ELF-1 (cell line): ENCODE results near the gene ADCY7.

ENCODE experiments used
- DNase-seq: peaks from one replicate; pipeline ENCODE4 v3.0.0-alpha.2; 2016; ENCODE audit warnings: low read depth, low spot score

The ADCY7 gene

GRCh38 chr16:50248845-50249244 is 17.5 kb upstream of the ADCY7 start:
- DNase-seq, result peak; percentile 31

- DNase-seq, result no peak
Observed at GRCh38 chr16:50251375-50252081, 14.8 kb upstream of the ADCY7 start.

- DNase-seq, result no peak
Observed at GRCh38 chr16:50252082-50252611, 14.2 kb upstream of the ADCY7 start.

GRCh38 chr16:50252874-50253513 is 13.4 kb upstream of the ADCY7 start:
- no peak for DNase-seq

GRCh38 chr16:50253514-50253910 is 12.8 kb upstream of the ADCY7 start:
- DNase-seq, result no peak

DNA sequence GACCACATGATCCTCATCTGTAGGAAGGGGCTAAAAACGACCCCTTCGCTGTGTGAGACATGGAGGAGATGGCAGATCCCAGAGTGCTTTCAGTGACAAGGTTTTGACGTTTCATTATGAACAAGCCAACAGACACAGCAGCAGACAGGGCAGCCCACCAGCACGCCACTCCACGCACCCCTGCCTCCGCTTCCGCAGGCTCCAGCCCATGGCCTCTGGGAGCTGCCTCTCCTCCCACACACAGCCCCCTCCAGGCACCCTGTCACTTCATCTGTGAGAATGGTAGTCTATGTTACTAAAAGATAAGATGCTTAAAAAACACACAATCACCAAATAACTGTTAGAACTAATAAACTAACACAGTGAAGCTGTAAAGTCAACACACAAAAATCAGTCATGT is 12.3 kb upstream of the ADCY7 start:
- DNase-seq, result no peak

- no peak for DNase-seq
Observed at GRCh38 chr16:50255538-50255937, 10.8 kb upstream of the ADCY7 start.

DNA sequence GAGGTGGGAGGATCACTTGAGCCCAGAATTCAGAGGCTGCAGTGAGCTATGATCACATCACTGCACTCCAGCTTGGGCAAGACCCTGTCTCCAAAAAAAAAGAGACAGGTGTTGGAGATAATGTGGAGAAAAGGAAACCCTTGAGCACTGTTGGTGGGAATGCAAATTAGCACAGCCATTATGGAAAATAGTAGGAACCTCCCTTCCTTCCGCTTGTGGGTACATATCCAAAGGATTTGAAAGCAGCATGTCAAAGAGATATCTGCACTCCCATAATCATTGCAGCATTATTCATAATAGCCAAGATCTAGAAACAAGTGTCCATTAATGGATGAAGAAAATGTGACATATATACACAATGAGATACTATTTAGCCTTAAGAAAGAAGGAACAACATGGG is 9.7 kb upstream of the ADCY7 start:
- DNase-seq, result no peak

GRCh38 chr16:50257876-50258275 is 8.5 kb upstream of the ADCY7 start:
- DNase-seq, result no peak

- DNase-seq, result peak; percentile 47
Observed at GRCh38 chr16:50259334-50260205, 6.8 kb upstream of the ADCY7 start.

DNA sequence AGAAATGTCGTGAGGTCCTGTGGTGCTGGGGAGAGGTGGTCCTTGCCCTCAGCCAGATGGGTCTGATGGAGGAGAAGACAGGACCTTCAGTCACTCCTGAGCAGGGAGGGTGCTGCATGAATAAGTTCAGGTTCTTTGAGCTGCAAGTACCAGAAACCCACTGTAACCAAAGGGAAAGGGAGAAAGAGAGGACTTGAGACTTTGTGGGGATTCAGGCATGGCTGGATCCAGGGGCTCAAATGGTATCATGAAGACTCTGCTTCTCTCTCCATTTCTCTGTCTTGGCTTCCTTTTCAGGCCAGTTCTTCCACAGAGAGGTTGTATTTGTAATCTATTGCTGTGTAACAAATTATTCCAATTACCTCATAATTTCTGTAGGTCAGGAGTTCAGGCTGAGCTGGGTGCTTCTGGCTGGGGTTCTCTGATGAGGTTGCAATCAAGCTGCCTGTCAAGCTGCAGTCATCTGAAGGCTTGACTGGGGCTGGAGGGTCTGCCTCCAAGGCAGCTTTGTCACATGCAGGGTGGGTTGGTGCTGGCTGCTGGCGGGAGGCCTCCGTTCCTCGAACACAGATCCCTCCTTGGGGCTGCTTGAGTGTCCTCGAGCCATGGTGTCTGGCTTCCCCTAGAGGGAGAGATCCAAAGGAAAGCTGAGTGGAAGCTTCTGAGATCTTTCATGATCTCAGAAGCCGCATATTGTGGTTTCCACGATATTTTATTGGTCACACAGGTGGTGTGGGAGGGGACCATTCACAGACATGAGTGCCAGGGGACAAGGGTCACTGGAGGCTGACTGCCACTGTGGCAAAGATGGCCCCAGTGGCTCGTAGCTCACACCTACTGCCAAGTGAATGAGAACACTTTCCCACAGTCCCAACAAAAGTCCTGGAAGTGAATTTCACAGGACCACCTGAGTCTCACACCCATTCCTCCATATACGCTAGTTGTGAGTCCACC is 5.9 kb upstream of the ADCY7 start:
- no peak for DNase-seq

GRCh38 chr16:50261160-50261706 is 5.1 kb upstream of the ADCY7 start:
- DNase-seq, result no peak

GRCh38 chr16:50261707-50262235 is 4.6 kb upstream of the ADCY7 start:
- DNase-seq, result no peak

GRCh38 chr16:50263060-50263909 is 3.1 kb upstream of the ADCY7 start:
- DNase-seq, result no peak

GRCh38 chr16:50263940-50264929 is 2.1 kb upstream of the ADCY7 start:
- no peak for DNase-seq

DNA sequence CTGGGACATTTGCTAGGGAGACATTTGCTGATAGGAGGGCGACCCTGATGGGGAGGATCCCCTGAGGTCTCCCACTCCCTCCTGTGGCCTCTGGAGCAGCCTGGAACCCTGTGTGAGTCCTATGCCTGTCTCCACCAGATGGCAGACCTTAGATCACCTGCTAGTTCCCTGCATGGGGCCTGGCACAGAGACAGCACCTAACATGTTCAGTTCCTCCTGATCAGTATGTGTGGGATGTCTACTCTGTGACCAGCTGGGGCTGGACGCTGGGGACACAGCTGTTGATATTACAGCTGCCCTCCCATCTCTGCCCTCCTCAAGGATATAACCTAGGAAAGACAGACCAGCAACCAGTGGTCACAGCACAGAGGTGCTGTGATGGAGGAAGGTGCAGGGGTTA is 1.1 kb upstream of the ADCY7 start:
- no peak for DNase-seq

- no peak for DNase-seq
Observed at GRCh38 chr16:50265716-50266336, 525 bp upstream of the ADCY7 start.

DNA sequence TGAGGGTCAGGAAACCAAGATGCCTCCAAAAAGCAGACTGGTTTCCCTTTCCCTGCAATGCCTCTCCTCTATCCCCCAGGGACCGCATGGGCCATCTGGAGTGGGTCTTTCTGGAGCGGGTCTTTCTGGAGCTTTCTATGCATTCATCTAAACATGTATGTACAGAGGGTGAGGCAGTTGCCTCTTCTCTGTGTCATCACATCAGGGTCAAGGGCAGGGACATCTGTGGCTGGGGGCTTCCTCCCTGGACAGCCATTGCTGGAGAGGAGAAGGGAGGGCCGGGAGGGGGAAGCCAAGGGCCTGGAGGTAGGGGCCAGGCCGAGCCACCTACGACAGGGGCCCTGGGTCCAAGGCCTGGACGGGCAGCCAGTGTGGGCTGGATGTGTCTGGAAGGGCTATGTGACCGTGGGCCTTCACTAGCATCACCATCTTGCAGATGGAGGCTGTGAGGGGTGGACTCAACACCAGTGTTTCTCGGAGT is 840 bp downstream of the ADCY7 start:
- DNase-seq, result no peak
